ENCODE data around the gene TCTN1.

TCTN1 gene

GRCh38 chr12:110627500-110628195 is 13.7 kb downstream of the TCTN1 start:
- DNase-seq: no peak
- no peak overlapping the region for H3K4me2 ChIP-seq (ENCODE audit: insufficient read depth, low read length)
- no peak for ATAC-seq (ENCODE audit: insufficient read depth, low read depth)

GRCh38 chr12:110635055-110635454 is 21.1 kb downstream of the TCTN1 start:
- no peak overlapping the region for H3K4me2 ChIP-seq (ENCODE audit: insufficient read depth, low read length)

More at GRCh38 chr12:110627500-110628195, 13.7 kb downstream of the TCTN1 start:
- H3K4me1 ChIP-seq (ENCODE audit: insufficient read depth, low read length): no peaks in the 10 kb centered on the region
- H3K4me3 ChIP-seq (ENCODE audit: low read depth in 1 of 2, low read length in 2 of 2): no peak overlapping the region
- no peaks in the 10 kb centered on the region for H3K27me3 ChIP-seq (ENCODE audit: insufficient read depth, low read length, poor library complexity)
- H3K9ac ChIP-seq (ENCODE audit: low read depth, low read length): no peak overlapping the region
- no peak overlapping the region for H3K27ac ChIP-seq (ENCODE audit: low read length)
- H2AFZ ChIP-seq (ENCODE audit: low read depth, low read length): no peak overlapping the region
- TF ChIP-seq CTCF (IDR thresholded peaks at IDR 0.05; ENCODE audit: borderline replicate concordance, extremely low read depth, low read length, poor library complexity, severe bottlenecking) (no peak), EZH2 (IDR thresholded peaks at IDR 0.05; ENCODE audit: borderline replicate concordance, low read depth, low read length, severe bottlenecking) (no peak)
- H3K79me2 ChIP-seq (ENCODE audit: insufficient read depth, low read length): no peaks in the 10 kb centered on the region
- H3K9me3 ChIP-seq (ENCODE audit: insufficient read depth, low read length, severe bottlenecking): no peaks in the 10 kb centered on the region
- H3K36me3 ChIP-seq (ENCODE audit: insufficient read depth, low read length): no peaks in the 10 kb centered on the region
- no peaks in the 10 kb centered on the region for H4K20me1 ChIP-seq (ENCODE audit: insufficient read depth, low read length)

GRCh38 chr12:110636516-110636915 is 22.6 kb downstream of the TCTN1 start:
- ATAC-seq (ENCODE audit: insufficient read depth, low read depth) (no peak), DNase-seq (no peak)
- no peak overlapping the region for H3K4me2 ChIP-seq (ENCODE audit: insufficient read depth, low read length)
- H3K27me3 ChIP-seq (ENCODE audit: insufficient read depth, low read length, poor library complexity): no peaks in the 10 kb centered on the region
- H3K9ac ChIP-seq (ENCODE audit: low read depth, low read length): no peak overlapping the region
- no peaks in the 10 kb centered on the region for H4K20me1 ChIP-seq (ENCODE audit: insufficient read depth, low read length)
- no peaks in the 10 kb centered on the region for H3K79me2 ChIP-seq (ENCODE audit: insufficient read depth, low read length)
- no peaks in the 10 kb centered on the region for H3K4me1 ChIP-seq (ENCODE audit: insufficient read depth, low read length)
- no peak overlapping the region for H3K4me3 ChIP-seq (ENCODE audit: low read depth in 1 of 2, low read length in 2 of 2)
- H2AFZ ChIP-seq (ENCODE audit: low read depth, low read length): no peak overlapping the region
- H3K27ac ChIP-seq (ENCODE audit: low read length): no peak overlapping the region
- no peaks in the 10 kb centered on the region for H3K9me3 ChIP-seq (ENCODE audit: insufficient read depth, low read length, severe bottlenecking)
- TF ChIP-seq CTCF (IDR thresholded peaks at IDR 0.05; ENCODE audit: borderline replicate concordance, extremely low read depth, low read length, poor library complexity, severe bottlenecking) (no peak), EZH2 (IDR thresholded peaks at IDR 0.05; ENCODE audit: borderline replicate concordance, low read depth, low read length, severe bottlenecking) (no peak)
- no peaks in the 10 kb centered on the region for H3K36me3 ChIP-seq (ENCODE audit: insufficient read depth, low read length)

More at GRCh38 chr12:110635055-110635454, 21.1 kb downstream of the TCTN1 start:
- TF ChIP-seq EZH2 (IDR thresholded peaks at IDR 0.05; ENCODE audit: borderline replicate concordance, low read depth, low read length, severe bottlenecking) (no peak), CTCF (IDR thresholded peaks at IDR 0.05; ENCODE audit: borderline replicate concordance, extremely low read depth, low read length, poor library complexity, severe bottlenecking) (no peak)
- Histone ChIP-seq H3K4me3 (ENCODE audit: low read depth in 1 of 2, low read length in 2 of 2) (no peak overlapping the region), H3K27me3 (ENCODE audit: insufficient read depth, low read length, poor library complexity) (no peaks in the 10 kb centered on the region), H4K20me1 (ENCODE audit: insufficient read depth, low read length) (no peaks in the 10 kb centered on the region), H3K27ac (ENCODE audit: low read length) (no peak overlapping the region), H3K36me3 (ENCODE audit: insufficient read depth, low read length) (no peaks in the 10 kb centered on the region), H3K9ac (ENCODE audit: low read depth, low read length) (no peak overlapping the region), H3K9me3 (ENCODE audit: insufficient read depth, low read length, severe bottlenecking) (no peaks in the 10 kb centered on the region), H2AFZ (ENCODE audit: low read depth, low read length) (no peak overlapping the region), H3K4me1 (ENCODE audit: insufficient read depth, low read length) (no peaks in the 10 kb centered on the region), H3K79me2 (ENCODE audit: insufficient read depth, low read length) (no peaks in the 10 kb centered on the region)
- DNase-seq (no peak), ATAC-seq (ENCODE audit: insufficient read depth, low read depth) (no peak)
